Measurements from ENCODE around the gene RNASEH2B.
A peak's percentile ranks its signal among the peaks of the same experiment; 100 is the strongest.

The RNASEH2B gene

GRCh38 chr13:50909605-50910484, at the start of gene RNASEH2B:
Gene RNASEH2B (plus strand): TSS chr13:50909791. CDS start chr13:50910077, 286 bp downstream.
- TF ChIP-seq CTCF (conservative IDR thresholded peaks at IDR 0.05) (no peak), ZFX (IDR thresholded peaks at IDR 0.05) (peak; percentile 84)
- H3K27ac ChIP-seq, result peak within 1 kb of the TSS; percentile 90

GRCh38 chr13:50864492-50864891, 45.1 kb upstream of the RNASEH2B start:
- H3K27ac ChIP-seq, result no peak overlapping the region
- TF ChIP-seq ZFX (IDR thresholded peaks at IDR 0.05) (no peak), CTCF (conservative IDR thresholded peaks at IDR 0.05) (no peak)

GRCh38 chr13:50866817-50867636, 42.6 kb upstream of the RNASEH2B start:
- TF ChIP-seq CTCF (conservative IDR thresholded peaks at IDR 0.05) (no peak), ZFX (IDR thresholded peaks at IDR 0.05) (no peak)
- H3K27ac ChIP-seq, result no peak overlapping the region

GRCh38 chr13:50867637-50867945, 42.0 kb upstream of the RNASEH2B start:
- TF ChIP-seq ZFX (IDR thresholded peaks at IDR 0.05) (no peak), CTCF (conservative IDR thresholded peaks at IDR 0.05) (no peak)
- H3K27ac ChIP-seq, result no peak overlapping the region

- H3K27ac ChIP-seq, result no peak overlapping the region
Observed at GRCh38 chr13:50871405-50871804, 38.2 kb upstream of the RNASEH2B start.

GRCh38 chr13:50873467-50873866, 36.1 kb upstream of the RNASEH2B start:
- H3K27ac ChIP-seq, result no peak overlapping the region
- TF ChIP-seq CTCF (conservative IDR thresholded peaks at IDR 0.05), result no peak
- no peak for TF ChIP-seq ZFX (IDR thresholded peaks at IDR 0.05)

More at GRCh38 chr13:50871405-50871804, 38.2 kb upstream of the RNASEH2B start:
- no peak for TF ChIP-seq ZFX (IDR thresholded peaks at IDR 0.05)
- TF ChIP-seq CTCF (conservative IDR thresholded peaks at IDR 0.05), result no peak

- no peak overlapping the region for H3K27ac ChIP-seq
- TF ChIP-seq CTCF (conservative IDR thresholded peaks at IDR 0.05) (no peak), ZFX (IDR thresholded peaks at IDR 0.05) (no peak)
Observed at GRCh38 chr13:50873991-50874390, 35.6 kb upstream of the RNASEH2B start.
